ENCODE data around the gene ERBB2. TPM values are rescaled to one million over a fixed set of nuclear protein-coding genes. Genes with fewer than 3 reads are reported as not detected.
"Not testable (repeated sequence)": the region's sequence is repeated elsewhere in the genome, so short reads cannot be mapped to it uniquely, and the experiment has no call there.

The ERBB2 gene
- total RNA-seq, 1 experiment from 2014 or later = 51.1 TPM

DNA sequence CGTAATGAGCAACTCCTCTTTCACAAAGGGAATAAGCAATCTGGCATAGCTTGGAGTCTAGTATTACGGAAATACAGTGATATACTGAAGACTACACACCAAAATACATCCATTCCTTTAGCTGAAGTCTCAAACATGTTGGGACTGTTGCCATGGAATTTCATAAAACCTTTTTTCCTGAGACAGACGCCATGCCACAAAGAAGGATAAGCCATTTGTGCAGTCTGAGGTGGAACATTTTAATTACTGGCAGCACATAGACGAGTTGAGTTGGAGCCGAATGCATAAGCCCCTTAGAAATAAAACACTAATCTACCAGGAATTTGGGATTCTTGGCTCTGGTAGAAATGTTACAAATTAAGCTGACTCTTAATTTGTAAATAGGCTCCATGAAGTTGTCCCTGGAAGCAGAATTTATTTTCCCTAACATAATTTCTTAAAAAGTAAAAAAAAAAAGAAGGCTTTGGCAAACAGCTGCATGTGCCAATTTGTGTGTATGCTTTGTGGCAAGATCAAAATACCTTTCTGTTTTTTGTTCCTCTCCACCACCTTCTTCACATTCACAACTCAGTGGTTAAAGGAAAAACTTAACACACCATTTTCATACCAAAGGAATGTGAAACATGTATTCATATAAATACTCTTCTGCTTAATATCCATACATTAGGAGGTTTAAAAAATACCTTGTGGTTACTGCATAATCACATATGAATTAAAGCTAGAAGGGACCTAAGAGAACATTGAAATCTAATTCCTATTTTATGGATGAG, 63.4 kb downstream of the ERBB2 start:
- no peak for DNase-seq (ENCODE audit: low read depth)
- in situ Hi-C loops (cut with HindIII; ENCODE audit: low pct_unique_long_range_greater_than_20kb, low sequenced_read_pairs) = no loop called here

DNA sequence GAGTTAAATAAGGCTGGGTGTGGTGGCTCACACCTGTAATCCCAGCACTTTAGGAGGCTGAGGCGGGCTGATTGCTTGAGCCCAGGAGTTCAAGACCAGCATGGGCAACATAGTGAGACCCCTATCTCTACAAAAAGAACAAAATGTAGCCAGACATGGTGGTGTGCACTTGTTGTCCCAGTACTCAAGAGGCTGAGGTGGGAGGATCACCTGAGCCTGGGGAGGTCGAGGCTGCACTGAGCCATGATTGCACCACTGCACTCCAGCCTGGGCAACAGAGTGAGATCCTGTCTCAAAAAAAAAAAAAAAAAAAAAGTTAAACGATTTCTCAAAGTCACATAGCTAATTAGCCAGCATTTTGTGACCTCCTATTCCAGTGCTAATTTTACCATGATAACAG, 64.3 kb downstream of the ERBB2 start:
- in situ Hi-C loops (cut with HindIII; ENCODE audit: low pct_unique_long_range_greater_than_20kb, low sequenced_read_pairs); DNase-seq (ENCODE audit: low read depth): not testable (repeated sequence)

DNA sequence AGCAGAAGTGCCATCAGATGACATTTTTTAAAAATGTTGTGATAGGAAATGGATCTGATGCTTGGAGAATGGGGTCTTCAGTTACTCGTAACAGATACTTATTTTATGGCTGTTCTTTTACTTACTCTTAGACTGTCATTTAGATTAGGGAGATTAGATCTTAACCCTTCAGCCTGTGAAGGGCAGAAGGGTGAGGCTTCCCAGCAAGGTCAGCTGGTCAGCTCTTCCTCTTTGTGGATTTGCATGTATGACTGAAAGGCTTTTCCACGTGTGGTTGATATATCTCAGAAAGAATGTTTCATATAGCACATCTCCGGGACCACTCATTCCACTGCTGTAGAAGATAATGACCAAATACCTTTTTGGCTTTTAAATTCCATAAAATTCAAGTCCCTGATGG, 65.3 kb downstream of the ERBB2 start:
- DNase-seq (ENCODE audit: low read depth) = no peak
- in situ Hi-C loops (cut with HindIII; ENCODE audit: low pct_unique_long_range_greater_than_20kb, low sequenced_read_pairs) = no loop called here

DNA sequence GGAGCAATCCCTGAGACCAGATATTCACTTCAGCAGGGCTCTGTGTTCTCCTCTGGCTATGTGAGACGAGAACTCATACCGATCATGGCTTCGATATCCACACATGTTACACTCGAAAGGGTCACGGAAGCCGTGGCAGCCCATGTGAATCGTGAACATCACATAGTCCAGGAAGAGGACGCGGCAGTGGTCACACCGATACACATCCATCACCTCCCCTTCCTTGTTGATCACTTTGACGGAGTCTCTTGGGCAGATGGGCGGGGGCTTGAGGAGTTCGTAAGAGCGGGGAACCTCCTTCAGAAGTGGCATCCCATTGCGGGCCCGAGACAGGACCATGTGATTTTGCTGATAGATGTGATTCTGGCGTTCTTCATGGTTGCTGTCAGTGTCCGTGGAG, 65.9 kb downstream of the ERBB2 start:
- no peak for DNase-seq (ENCODE audit: low read depth)
- in situ Hi-C loops (cut with HindIII; ENCODE audit: low pct_unique_long_range_greater_than_20kb, low sequenced_read_pairs) = no loop called here

DNA sequence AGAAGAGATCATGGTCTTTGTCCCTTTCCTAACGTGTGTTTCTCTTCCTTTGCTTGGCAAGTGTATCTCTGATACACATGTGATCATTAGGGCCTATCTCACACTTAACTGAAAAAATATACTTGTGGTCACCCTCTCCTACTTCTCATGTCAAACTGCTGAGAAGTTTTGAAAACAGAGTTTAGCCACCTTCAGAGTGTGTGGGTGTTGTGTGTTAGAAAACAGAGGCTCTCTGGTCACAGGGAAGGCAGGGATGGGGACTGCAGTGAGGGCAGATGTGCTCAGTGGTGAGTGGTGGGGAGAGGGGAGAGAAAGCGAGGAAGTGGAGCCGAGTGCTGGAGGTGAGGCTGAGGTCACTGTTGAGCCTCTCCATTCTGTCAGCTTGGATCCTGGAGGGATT, 67.3 kb downstream of the ERBB2 start:
- in situ Hi-C loops (cut with HindIII; ENCODE audit: low pct_unique_long_range_greater_than_20kb, low sequenced_read_pairs) = no loop called here

DNA sequence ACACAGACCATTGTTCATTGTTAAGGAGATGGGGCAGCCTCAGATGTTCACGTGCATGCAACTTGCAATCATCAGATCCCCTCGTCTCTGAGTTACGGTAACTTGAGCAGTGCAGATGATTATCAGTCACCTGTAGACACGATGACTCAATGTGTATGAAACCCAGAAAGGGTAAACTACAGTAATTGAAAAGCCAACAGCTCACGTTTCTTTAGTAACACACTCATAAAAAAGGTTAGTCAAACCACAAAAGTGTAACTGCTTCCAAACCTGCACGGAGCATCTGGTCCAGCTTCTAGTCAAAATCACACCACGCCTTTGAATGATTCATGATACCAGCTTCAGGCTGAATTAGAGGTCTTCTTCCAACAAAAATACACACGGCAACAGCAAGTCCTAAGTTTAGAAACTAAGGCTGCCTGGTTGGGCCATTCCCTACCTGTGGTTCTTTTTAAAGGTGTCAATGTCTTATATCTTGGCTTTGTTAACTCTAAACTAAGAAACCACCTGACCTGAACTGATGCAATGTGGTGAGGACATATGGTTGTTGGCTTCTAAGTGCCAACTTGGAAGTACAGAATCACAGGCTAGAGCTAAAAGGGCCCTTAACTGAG, 70.2 kb downstream of the ERBB2 start:
- in situ Hi-C loops (cut with HindIII; ENCODE audit: low pct_unique_long_range_greater_than_20kb, low sequenced_read_pairs) = no loop called here

More for the DNA sequence above, 67.3 kb downstream of the ERBB2 start:
- no peak for DNase-seq (ENCODE audit: low read depth)

DNA sequence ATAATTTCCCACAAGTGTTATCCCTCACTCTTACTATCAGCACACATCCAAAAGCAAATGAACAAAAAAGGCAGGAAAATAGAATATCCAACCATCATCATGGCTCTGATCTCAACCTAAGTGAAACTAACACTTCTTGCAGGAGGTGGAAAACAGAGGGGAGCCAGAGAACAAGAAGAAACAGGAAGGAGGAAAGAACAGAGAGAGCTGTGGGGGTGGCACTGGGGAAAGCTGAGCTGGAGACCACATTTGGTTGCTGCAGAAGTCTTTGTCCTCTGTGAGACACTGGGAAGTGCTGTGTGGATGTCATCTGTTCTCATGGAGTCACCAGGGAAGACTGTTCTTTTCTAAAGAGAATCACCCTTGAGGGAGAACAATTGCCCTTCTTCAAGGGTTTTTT, 72.6 kb downstream of the ERBB2 start:
- in situ Hi-C loops (cut with HindIII; ENCODE audit: low pct_unique_long_range_greater_than_20kb, low sequenced_read_pairs) = no loop called here
- no peak for DNase-seq (ENCODE audit: low read depth)

More for the DNA sequence above, 70.2 kb downstream of the ERBB2 start:
- DNase-seq (ENCODE audit: low read depth) = peak; percentile 70

DNA sequence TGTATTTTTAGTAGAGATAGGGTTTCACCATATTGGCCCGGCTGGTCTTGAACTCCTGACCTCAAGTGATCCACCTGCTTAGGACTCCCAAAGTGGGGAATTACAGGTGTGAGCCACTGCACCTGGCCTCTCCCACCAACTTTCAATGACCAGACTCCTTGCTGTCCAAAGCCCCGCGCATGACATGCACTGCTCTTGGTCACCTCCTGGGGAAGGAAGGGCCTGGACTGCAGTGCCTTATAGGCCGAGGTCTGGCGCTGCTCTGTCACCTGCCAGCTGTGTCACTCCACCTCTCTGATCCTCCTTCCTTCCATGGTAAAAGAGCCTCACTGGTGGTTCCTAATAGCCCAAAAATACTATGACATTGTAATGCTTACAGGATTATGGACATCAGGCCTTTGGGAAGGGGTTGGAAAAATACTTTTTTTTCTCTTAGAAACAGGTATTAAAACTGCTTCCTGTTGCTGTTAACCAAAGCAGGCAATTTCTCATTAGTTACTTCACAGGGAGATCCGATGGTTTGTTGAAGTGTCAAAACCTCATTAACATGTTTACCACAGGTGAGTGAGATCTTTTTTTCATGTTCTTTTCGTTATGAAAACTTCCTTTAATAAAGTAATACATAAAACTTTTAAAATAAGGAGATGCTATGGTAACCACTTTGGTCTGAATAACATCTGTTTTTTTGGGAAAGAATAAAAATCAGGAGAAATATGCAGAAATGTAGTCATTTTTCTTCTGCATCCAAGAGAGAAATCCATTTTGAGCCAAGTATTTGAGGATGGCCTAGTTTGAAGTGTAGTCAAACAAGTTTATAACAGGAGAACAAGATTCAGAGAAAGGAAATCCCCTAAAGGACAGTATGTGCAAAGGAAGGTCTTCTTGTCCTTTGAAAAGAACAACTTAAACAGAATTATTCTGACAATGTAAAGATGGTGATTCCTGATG, 73.4 kb downstream of the ERBB2 start:
- in situ Hi-C loops (cut with HindIII; ENCODE audit: low pct_unique_long_range_greater_than_20kb, low sequenced_read_pairs) = no loop called here
- DNase-seq (ENCODE audit: low read depth) = no peak

DNA sequence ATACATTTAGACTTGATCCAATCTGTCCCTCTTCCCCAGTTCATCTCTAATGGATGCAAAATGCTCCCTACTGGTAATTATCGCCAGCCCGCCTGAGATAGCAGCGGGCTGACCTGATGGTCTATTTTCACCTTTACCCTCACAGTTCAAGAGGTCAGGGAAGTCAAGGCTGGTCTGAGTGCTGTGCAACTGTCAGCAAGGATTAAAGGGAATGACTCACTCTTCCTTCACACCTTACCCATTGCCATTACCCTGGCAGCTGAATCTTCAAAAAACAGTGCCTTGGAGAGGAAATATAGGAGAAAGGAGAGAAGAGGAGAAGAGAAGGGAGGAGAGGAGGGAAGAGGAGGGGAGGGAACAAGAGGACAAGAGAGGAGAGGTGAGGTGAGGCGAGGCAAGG, 74.2 kb downstream of the ERBB2 start:
- no peak for DNase-seq (ENCODE audit: low read depth)
- in situ Hi-C loops (cut with HindIII; ENCODE audit: low pct_unique_long_range_greater_than_20kb, low sequenced_read_pairs) = no loop called here

DNA sequence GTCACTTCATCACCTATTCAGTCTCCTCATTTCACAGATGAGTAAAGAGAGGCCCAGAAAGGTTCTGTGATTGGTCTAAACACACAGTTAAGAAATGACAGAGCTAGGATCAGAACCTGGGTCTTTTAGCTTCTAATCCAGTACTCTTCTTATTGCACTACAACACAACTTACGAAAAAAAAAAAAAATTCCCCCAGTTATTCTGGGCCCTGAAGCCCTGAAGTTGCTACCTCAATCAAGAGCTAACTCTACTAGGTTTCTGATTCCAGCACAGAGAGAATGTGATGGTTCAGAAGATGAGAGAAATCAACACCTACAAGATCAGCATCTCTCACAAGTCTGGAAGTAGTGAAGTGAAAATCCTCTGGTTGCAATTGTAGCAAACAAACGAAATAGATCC, 75.2 kb downstream of the ERBB2 start:
- in situ Hi-C loops (cut with HindIII; ENCODE audit: low pct_unique_long_range_greater_than_20kb, low sequenced_read_pairs) = no loop called here

DNA sequence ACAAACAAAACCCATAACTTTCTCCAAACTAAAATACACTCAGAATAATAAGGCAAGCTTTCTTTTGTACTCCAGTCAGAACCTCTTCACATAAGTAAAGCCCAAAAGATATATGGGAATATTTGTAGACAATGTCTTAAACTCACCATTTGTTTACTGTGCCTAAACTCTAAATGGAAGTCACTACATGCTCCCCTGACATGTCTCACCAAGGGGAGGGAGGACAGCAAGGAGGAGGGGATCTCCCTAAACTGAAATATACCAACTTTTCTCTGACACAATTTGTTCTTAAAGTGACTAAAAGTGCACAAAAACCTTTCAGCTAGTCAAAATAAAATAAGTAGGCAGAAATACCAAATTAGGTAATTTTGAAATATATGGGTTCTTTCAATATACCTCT, 76.4 kb downstream of the ERBB2 start:
- in situ Hi-C loops (cut with HindIII; ENCODE audit: low pct_unique_long_range_greater_than_20kb, low sequenced_read_pairs) = no loop called here

More for the DNA sequence above, 75.2 kb downstream of the ERBB2 start:
- no peak for DNase-seq (ENCODE audit: low read depth)

DNA sequence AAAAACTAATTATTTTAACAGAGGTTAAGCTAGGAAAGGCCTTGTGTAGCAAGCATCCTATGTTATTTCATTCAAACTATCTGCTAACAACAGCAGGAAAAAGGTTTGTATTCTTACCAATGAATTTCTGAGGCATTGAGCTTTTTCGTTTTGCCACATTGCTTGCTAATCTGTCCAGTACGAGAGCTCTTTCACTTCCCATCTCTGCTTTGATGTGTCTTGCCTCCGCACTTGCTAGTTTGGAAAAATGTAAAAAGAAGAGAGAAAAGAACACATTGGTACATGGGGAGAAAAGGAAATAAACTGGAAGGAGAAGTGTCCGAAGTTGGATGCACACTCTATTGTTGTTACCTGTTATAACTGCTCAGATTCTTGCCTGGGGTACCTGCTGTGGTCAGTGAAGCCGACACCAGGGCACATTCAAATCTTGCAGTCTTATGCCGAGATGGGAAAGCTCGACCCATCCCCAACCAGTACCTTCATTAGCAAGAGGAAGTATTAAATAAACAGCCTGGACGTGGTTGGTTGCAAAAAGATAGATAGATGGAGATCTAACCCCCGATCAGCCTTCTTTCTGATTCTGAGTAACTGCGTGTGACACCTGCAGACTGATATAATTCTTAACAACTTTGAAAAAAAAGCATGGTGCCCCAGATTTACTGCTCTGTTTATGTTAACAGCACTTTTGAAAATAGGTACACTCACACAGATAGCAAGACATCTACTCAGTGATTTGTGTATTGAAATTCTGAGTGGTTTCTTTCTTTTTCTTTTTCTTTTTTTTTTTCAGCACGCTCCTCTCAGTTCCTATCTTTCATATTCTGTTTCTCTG, 77.9 kb downstream of the ERBB2 start:
- no peak for DNase-seq (ENCODE audit: low read depth)
- in situ Hi-C loops (cut with HindIII; ENCODE audit: low pct_unique_long_range_greater_than_20kb, low sequenced_read_pairs) = no loop called here

More for the DNA sequence above, 76.4 kb downstream of the ERBB2 start:
- DNase-seq (ENCODE audit: low read depth) = no peak

Other genes with a start within 250 kb of the ERBB2 start
- gene MED1, start 248.8 kb upstream of the ERBB2 start, total RNA-seq (2014; rRNA removed; shearing (Covaris generic); ENCODE audit: low replicate concordance) = 10.0 and 29.8 TPM in 2 replicates
- gene CDK12, start 238.6 kb upstream of the ERBB2 start, total RNA-seq (2014; rRNA removed; shearing (Covaris generic); ENCODE audit: low replicate concordance) = 13.3 and 14.5 TPM in 2 replicates
- not detected in 2 replicates for gene NEUROD2, start 92.1 kb upstream of the ERBB2 start, total RNA-seq (2014; rRNA removed; shearing (Covaris generic); ENCODE audit: low replicate concordance)
- not detected in 2 replicates for gene PPP1R1B, start 73.1 kb upstream of the ERBB2 start, total RNA-seq (2014; rRNA removed; shearing (Covaris generic); ENCODE audit: low replicate concordance)
- gene STARD3, start 62.9 kb upstream of the ERBB2 start, total RNA-seq (2014; rRNA removed; shearing (Covaris generic); ENCODE audit: low replicate concordance) = 52.3 and 69.5 TPM in 2 replicates
- 0.91 TPM in 1 of 2 replicates, not detected in the other for gene TCAP, start 34.7 kb upstream of the ERBB2 start, total RNA-seq (2014; rRNA removed; shearing (Covaris generic); ENCODE audit: low replicate concordance)
- not detected in 2 replicates for gene PNMT, start 31.6 kb upstream of the ERBB2 start, total RNA-seq (2014; rRNA removed; shearing (Covaris generic); ENCODE audit: low replicate concordance)
- gene PGAP3, start 12.0 kb upstream of the ERBB2 start, total RNA-seq (2014; rRNA removed; shearing (Covaris generic); ENCODE audit: low replicate concordance) = 5.4 and 13.1 TPM in 2 replicates
- 61.8 and 63.2 TPM in 2 replicates for gene MIEN1, start 30.5 kb downstream of the ERBB2 start, total RNA-seq (2014; rRNA removed; shearing (Covaris generic); ENCODE audit: low replicate concordance)
- 28.3 and 29.4 TPM in 2 replicates for gene GRB7, start 37.9 kb downstream of the ERBB2 start, total RNA-seq (2014; rRNA removed; shearing (Covaris generic); ENCODE audit: low replicate concordance)
- not detected in 2 replicates for gene IKZF3, start 164.2 kb downstream of the ERBB2 start, total RNA-seq (2014; rRNA removed; shearing (Covaris generic); ENCODE audit: low replicate concordance)
- not detected in 2 replicates for gene ZPBP2, start 168.1 kb downstream of the ERBB2 start, total RNA-seq (2014; rRNA removed; shearing (Covaris generic); ENCODE audit: low replicate concordance)
- gene GSDMB, start 218.6 kb downstream of the ERBB2 start, total RNA-seq (2014; rRNA removed; shearing (Covaris generic); ENCODE audit: low replicate concordance) = 0.06 and 0.41 TPM in 2 replicates
- gene ORMDL3, start 227.5 kb downstream of the ERBB2 start, total RNA-seq (2014; rRNA removed; shearing (Covaris generic); ENCODE audit: low replicate concordance) = 41.3 and 70.3 TPM in 2 replicates
- gene LRRC3C, start 227.7 kb downstream of the ERBB2 start, total RNA-seq (2014; rRNA removed; shearing (Covaris generic); ENCODE audit: low replicate concordance) = not detected in 2 replicates

Data from Caki2 (cell line).